H1 (cell line): ENCODE data around the gene FERMT2.

Experiments used
- CTCF ChIP-seq, 3 experiments: IDR thresholded peaks; 1 replicate in 2 of 3; 2 replicates in 1 of 3; pipeline versions ENCODE4 v1.5.1 to v1.6.1; 2011; ENCODE audit warnings: low read length in 3 of 3, mild to moderate bottlenecking in 3 of 3, inconsistent platforms in 2 of 3, low read depth in 1 of 3, moderate library complexity in 1 of 3; ENCODE audit not compliant: insufficient read depth in 1 of 3; ENCODE audit errors: control extremely low read depth in 1 of 3
- USF2 ChIP-seq: IDR thresholded peaks from 2 replicates; pipeline ENCODE4 v1.6.1; 2011; ENCODE audit warnings: low read length, improper control_type of control experiment

- no peak for TF ChIP-seq USF2
- TF ChIP-seq CTCF (IDR thresholded peaks at IDR 0.05; ENCODE audit: control extremely low read depth in 1 of 3, insufficient read depth in 1 of 3, low read depth in 1 of 3, low read length in 3 of 3): no peak
Observed at GRCh38 chr14:52998376-52999015, 47.6 kb upstream of the FERMT2 start.
